ENCODE measurements around the gene XCR1. TPM values are rescaled to one million over a fixed set of nuclear protein-coding genes. Genes with fewer than 3 reads are reported as not detected.

XCR1 gene
- total and polyA plus RNA-seq, 4 donors, result 0.26 to 0.63 TPM; not detected in 2

GRCh38 chr3:46020766-46021510 is 6.3 kb downstream of the XCR1 start:
- no peaks in the 10 kb centered on the region for H3K9me3 ChIP-seq (ENCODE audit: control insufficient read depth, low read length)
- DNase-seq (no peak), ATAC-seq (ENCODE audit: low FRiP score) (no peak)
- intact Hi-C loops (cut with DNase I), result no loop called here
- H3K4me1 ChIP-seq (ENCODE audit: control insufficient read depth in 1 of 2, insufficient read depth in 2 of 2, low read length in 2 of 2), result no peaks in the 10 kb centered on the region
- H3K27ac ChIP-seq (ENCODE audit: low read depth in 1 of 2, low read length in 2 of 2), result no peak overlapping the region
- no peaks in the 10 kb centered on the region for H3K36me3 ChIP-seq (ENCODE audit: control insufficient read depth in 1 of 2, insufficient read depth in 2 of 2, low read length in 1 of 2)
- H3K27me3 ChIP-seq (ENCODE audit: control insufficient read depth in 1 of 2, insufficient read depth in 2 of 2, low read length in 1 of 2), result no peaks in the 10 kb centered on the region
- WGBS, 2 donors, result 95 to 96% methylated on average over 37 of the region's 37 CpGs
- no peak overlapping the region for H3K4me3 ChIP-seq (ENCODE audit: low read length in 2 of 2)

DNA sequence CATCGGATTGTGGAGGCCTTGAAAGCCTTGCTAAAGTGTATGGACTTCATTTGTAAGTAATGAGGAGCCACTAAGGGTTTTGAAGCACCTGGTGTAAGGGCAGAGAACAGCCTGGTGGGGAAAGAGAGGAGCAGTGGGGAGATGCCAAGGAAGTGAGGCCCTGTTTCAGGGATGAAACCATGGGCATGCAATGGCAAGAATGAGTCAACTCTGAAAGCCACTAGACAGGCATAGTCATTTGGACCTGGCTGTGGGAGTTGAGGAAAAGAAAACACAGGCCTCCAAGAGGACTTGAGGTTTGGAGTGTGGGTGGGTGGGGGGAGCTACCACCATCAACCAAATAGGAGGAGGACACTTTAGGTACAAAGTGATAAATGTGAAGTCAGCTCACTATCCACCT is 7.6 kb downstream of the XCR1 start:
- no peak overlapping the region for H3K4me3 ChIP-seq (ENCODE audit: low read length in 2 of 2)
- intact Hi-C loops (cut with DNase I), result no loop called here
- no peaks in the 10 kb centered on the region for H3K27me3 ChIP-seq (ENCODE audit: control insufficient read depth in 1 of 2, insufficient read depth in 2 of 2, low read length in 1 of 2)
- no peaks in the 10 kb centered on the region for H3K36me3 ChIP-seq (ENCODE audit: control insufficient read depth in 1 of 2, insufficient read depth in 2 of 2, low read length in 1 of 2)
- no peak for ATAC-seq (ENCODE audit: low FRiP score)
- H3K9me3 ChIP-seq (ENCODE audit: control insufficient read depth, low read length), result no peaks in the 10 kb centered on the region
- no peaks in the 10 kb centered on the region for H3K4me1 ChIP-seq (ENCODE audit: control insufficient read depth in 1 of 2, insufficient read depth in 2 of 2, low read length in 2 of 2)
- DNase-seq, result no peak
- 88 to 91% methylated on average over 1 of the region's 1 CpG for WGBS, 2 donors
- H3K27ac ChIP-seq (ENCODE audit: low read depth in 1 of 2, low read length in 2 of 2), result no peak overlapping the region

GRCh38 chr3:46017720-46018119 is 9.6 kb downstream of the XCR1 start:
- Histone ChIP-seq H3K4me3 (ENCODE audit: low read length in 2 of 2) (no peak overlapping the region), H3K27me3 (ENCODE audit: control insufficient read depth in 1 of 2, insufficient read depth in 2 of 2, low read length in 1 of 2) (no peaks in the 10 kb centered on the region), H3K27ac (ENCODE audit: low read depth in 1 of 2, low read length in 2 of 2) (no peak overlapping the region), H3K4me1 (ENCODE audit: control insufficient read depth in 1 of 2, insufficient read depth in 2 of 2, low read length in 2 of 2) (no peaks in the 10 kb centered on the region), H3K9me3 (ENCODE audit: control insufficient read depth, low read length) (no peaks in the 10 kb centered on the region), H3K36me3 (ENCODE audit: control insufficient read depth in 1 of 2, insufficient read depth in 2 of 2, low read length in 1 of 2) (no peaks in the 10 kb centered on the region)
- 83 to 93% methylated on average over 2 of the region's 2 CpGs for WGBS, 2 donors
- DNase-seq, result peak in 1 of 2 donors; percentile 61
- intact Hi-C loops (cut with DNase I), result no loop called here
- ATAC-seq (ENCODE audit: low FRiP score), result peak; percentile 36

DNA sequence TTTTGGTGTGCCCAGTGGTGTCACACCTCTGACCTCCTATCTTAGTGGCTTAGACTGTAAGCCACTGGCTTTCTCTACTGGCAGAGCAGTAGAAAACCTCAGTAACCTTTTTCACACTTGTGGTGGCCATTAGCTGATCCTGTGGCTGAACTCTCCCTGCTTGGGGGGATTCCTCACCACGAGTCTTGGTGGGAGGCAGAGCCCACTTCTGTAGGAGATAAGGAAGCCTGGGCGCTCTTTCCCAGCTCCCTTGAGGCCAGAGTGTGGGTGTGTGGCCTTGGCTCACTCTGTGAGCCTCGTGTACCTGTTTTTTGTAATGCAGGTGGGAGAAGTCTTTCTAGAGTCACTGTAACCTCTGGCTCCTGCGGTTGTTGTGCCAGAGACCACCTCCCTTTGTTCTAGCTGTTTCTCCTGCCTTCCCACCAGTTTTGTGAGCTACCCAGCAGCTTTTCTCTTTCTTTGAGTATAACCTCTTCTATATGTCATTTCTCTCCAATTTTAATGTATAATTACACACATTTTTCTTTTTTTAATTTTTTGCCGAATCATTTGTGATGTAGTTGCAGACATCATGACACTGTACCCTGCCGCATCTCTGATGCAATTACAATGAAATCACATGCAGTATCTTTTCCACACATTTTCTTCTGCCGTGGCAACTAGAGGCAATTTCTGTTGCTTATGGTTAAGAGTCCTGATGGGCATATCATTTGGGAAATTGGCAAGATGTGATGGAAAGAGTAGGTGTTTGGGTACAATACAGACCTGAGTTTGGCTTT is 13.8 kb downstream of the XCR1 start:
- DNase-seq (no peak), ATAC-seq (ENCODE audit: low FRiP score) (no peak)
- Histone ChIP-seq H3K4me1 (ENCODE audit: control insufficient read depth in 1 of 2, insufficient read depth in 2 of 2, low read length in 2 of 2) (no peaks in the 10 kb centered on the region), H3K4me3 (ENCODE audit: low read length in 2 of 2) (no peak overlapping the region), H3K36me3 (ENCODE audit: control insufficient read depth in 1 of 2, insufficient read depth in 2 of 2, low read length in 1 of 2) (no peaks in the 10 kb centered on the region), H3K27me3 (ENCODE audit: control insufficient read depth in 1 of 2, insufficient read depth in 2 of 2, low read length in 1 of 2) (no peaks in the 10 kb centered on the region), H3K27ac (ENCODE audit: low read depth in 1 of 2, low read length in 2 of 2) (no peak overlapping the region), H3K9me3 (ENCODE audit: control insufficient read depth, low read length) (no peaks in the 10 kb centered on the region)
- intact Hi-C loops (cut with DNase I), result no loop called here
- WGBS, 2 donors, result 79 to 84% methylated on average over 7 of the region's 7 CpGs

GRCh38 chr3:46012246-46012645 is 15.0 kb downstream of the XCR1 start:
- Histone ChIP-seq H3K9me3 (ENCODE audit: control insufficient read depth, low read length) (no peaks in the 10 kb centered on the region), H3K27ac (ENCODE audit: low read depth in 1 of 2, low read length in 2 of 2) (no peak overlapping the region), H3K36me3 (ENCODE audit: control insufficient read depth in 1 of 2, insufficient read depth in 2 of 2, low read length in 1 of 2) (no peaks in the 10 kb centered on the region), H3K4me1 (ENCODE audit: control insufficient read depth in 1 of 2, insufficient read depth in 2 of 2, low read length in 2 of 2) (no peaks in the 10 kb centered on the region), H3K27me3 (ENCODE audit: control insufficient read depth in 1 of 2, insufficient read depth in 2 of 2, low read length in 1 of 2) (no peaks in the 10 kb centered on the region), H3K4me3 (ENCODE audit: low read length in 2 of 2) (no peak overlapping the region)
- ATAC-seq (ENCODE audit: low FRiP score), result no peak
- WGBS, 2 donors, result 87% methylated on average over 4 of the region's 4 CpGs
- intact Hi-C loops (cut with DNase I), result no loop called here
- DNase-seq, result no peak

DNA sequence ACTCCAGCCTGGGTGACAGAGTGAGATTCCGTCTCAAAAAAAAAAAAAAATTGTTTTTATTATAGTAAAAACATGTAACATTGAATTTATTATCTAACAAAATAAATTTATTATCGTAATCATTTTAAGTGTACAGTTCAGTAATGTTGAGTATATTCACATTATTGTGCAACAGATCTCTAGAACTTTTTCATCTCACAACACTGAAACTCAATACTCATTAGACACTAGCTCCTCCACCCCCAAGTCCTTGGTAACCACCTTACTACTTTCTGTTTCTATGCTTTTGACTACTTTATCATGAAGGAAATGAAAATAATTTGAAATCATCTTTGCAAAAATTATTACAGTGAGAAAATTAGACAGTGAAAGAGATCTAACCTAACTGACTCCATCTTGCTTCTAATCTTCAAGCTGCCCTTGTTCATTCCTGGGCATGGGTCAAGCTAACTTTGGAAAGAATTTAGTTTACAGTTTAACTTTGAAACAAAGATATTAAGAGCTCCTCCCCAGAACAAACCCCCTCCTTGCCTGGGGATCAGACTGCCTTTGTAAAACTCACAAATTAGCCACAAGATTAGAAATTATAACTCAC is 16.7 kb downstream of the XCR1 start:
- WGBS, 2 donors, result 94 to 96% methylated on average over 2 of the region's 2 CpGs
- no peak overlapping the region for H3K4me3 ChIP-seq (ENCODE audit: low read length in 2 of 2)
- no peak overlapping the region for H3K27ac ChIP-seq (ENCODE audit: low read depth in 1 of 2, low read length in 2 of 2)
- H3K4me1 ChIP-seq (ENCODE audit: control insufficient read depth in 1 of 2, insufficient read depth in 2 of 2, low read length in 2 of 2), result no peaks in the 10 kb centered on the region
- no peak for DNase-seq
- ATAC-seq (ENCODE audit: low FRiP score), result no peak
- H3K9me3 ChIP-seq (ENCODE audit: control insufficient read depth, low read length), result no peaks in the 10 kb centered on the region
- intact Hi-C loops (cut with DNase I), result no loop called here
- H3K36me3 ChIP-seq (ENCODE audit: control insufficient read depth in 1 of 2, insufficient read depth in 2 of 2, low read length in 1 of 2), result no peaks in the 10 kb centered on the region
- no peaks in the 10 kb centered on the region for H3K27me3 ChIP-seq (ENCODE audit: control insufficient read depth in 1 of 2, insufficient read depth in 2 of 2, low read length in 1 of 2)

GRCh38 chr3:46008058-46008457 is 19.2 kb downstream of the XCR1 start:
- no peaks in the 10 kb centered on the region for H3K36me3 ChIP-seq (ENCODE audit: control insufficient read depth in 1 of 2, insufficient read depth in 2 of 2, low read length in 1 of 2)
- ATAC-seq (ENCODE audit: low FRiP score) (no peak), DNase-seq (no peak)
- no peaks in the 10 kb centered on the region for H3K27me3 ChIP-seq (ENCODE audit: control insufficient read depth in 1 of 2, insufficient read depth in 2 of 2, low read length in 1 of 2)
- WGBS, 2 donors, result 88 to 94% methylated on average over 6 of the region's 6 CpGs
- H3K4me3 ChIP-seq (ENCODE audit: low read length in 2 of 2), result no peak overlapping the region
- H3K9me3 ChIP-seq (ENCODE audit: control insufficient read depth, low read length), result no peaks in the 10 kb centered on the region
- intact Hi-C loops (cut with DNase I), result loop anchor here in 1 of 2 donors (5.0 kb wide), 1 partner anchor 59 kb away; no protein-coding TSS in a partner anchor
- H3K27ac ChIP-seq (ENCODE audit: low read depth in 1 of 2, low read length in 2 of 2), result no peak overlapping the region
- no peaks in the 10 kb centered on the region for H3K4me1 ChIP-seq (ENCODE audit: control insufficient read depth in 1 of 2, insufficient read depth in 2 of 2, low read length in 2 of 2)

- Histone ChIP-seq H3K4me3 (ENCODE audit: low read length in 2 of 2) (no peak overlapping the region), H3K27ac (ENCODE audit: low read depth in 1 of 2, low read length in 2 of 2) (no peak overlapping the region), H3K9me3 (ENCODE audit: control insufficient read depth, low read length) (no peaks in the 10 kb centered on the region), H3K4me1 (ENCODE audit: control insufficient read depth in 1 of 2, insufficient read depth in 2 of 2, low read length in 2 of 2) (no peaks in the 10 kb centered on the region), H3K36me3 (ENCODE audit: control insufficient read depth in 1 of 2, insufficient read depth in 2 of 2, low read length in 1 of 2) (no peaks in the 10 kb centered on the region), H3K27me3 (ENCODE audit: control insufficient read depth in 1 of 2, insufficient read depth in 2 of 2, low read length in 1 of 2) (no peaks in the 10 kb centered on the region)
- intact Hi-C loops (cut with DNase I), result loop anchor here in 1 of 2 donors (5.0 kb wide), 1 partner anchor 60 kb away; no protein-coding TSS in a partner anchor
- no peak for ATAC-seq (ENCODE audit: low FRiP score)
- no peak for DNase-seq
Measured at GRCh38 chr3:46007280-46007679, 20.0 kb downstream of the XCR1 start.
